Neural cell (in vitro differentiated cells): ENCODE measurements around the gene EIF2D.

ENCODE experiments used
- EP300 ChIP-seq: fragments of 450-650 bp; conservative IDR thresholded peaks from 2 replicates; pipeline ENCODE4 v1.6.1; 2014; ENCODE audit warnings: antibody characterized with exemption, mild to moderate bottlenecking, moderate library complexity; ENCODE audit not compliant: poor library complexity, severe bottlenecking
- EZH2 ChIP-seq: fragments of 200-600, 300-800 bp; shearing (Covaris generic), sonication (generic); IDR thresholded peaks from 2 replicates; pipeline ENCODE4 v1.6.1; 2014; ENCODE audit warnings: antibody characterized with exemption, low read length, borderline replicate concordance, mild to moderate bottlenecking; ENCODE audit not compliant: insufficient read depth, poor library complexity, severe bottlenecking
- MXI1 ChIP-seq: fragments of 450-650 bp; conservative IDR thresholded peaks from 2 replicates; pipeline ENCODE4 v1.6.1; 2014; ENCODE audit warnings: antibody characterized with exemption, mild to moderate bottlenecking; ENCODE audit not compliant: poor library complexity, severe bottlenecking
- POLR2AphosphoS5 ChIP-seq: IDR thresholded peaks from 2 replicates; pipeline ENCODE4 v1.6.1; 2012
- RAD21 ChIP-seq: fragments of 450-650 bp; conservative IDR thresholded peaks from 2 replicates; pipeline ENCODE4 v1.6.1; 2014; ENCODE audit warnings: antibody characterized with exemption, mild to moderate bottlenecking, moderate library complexity
- SMC3 ChIP-seq: fragments of 450-650 bp; conservative IDR thresholded peaks from 2 replicates; pipeline ENCODE4 v1.6.1; 2014; ENCODE audit warnings: antibody characterized with exemption, mild to moderate bottlenecking, moderate library complexity; ENCODE audit not compliant: poor library complexity
- TAF1 ChIP-seq: IDR thresholded peaks from 2 replicates; pipeline ENCODE4 v1.6.1; 2012; ENCODE audit warnings: low read depth
- TF ChIP-seq, protein P1 (sequence below): fragments of 450-650 bp; IDR thresholded peaks from 2 replicates; pipeline ENCODE4 v1.5.1; 2014; ENCODE audit warnings: antibody characterized with exemption, mild to moderate bottlenecking, moderate library complexity; ENCODE audit not compliant: poor library complexity, severe bottlenecking
- TF ChIP-seq, protein P2 (sequence below): IDR thresholded peaks from 2 replicates; pipeline ENCODE4 v1.6.1; 2012; ENCODE audit warnings: borderline replicate concordance

DNA sequence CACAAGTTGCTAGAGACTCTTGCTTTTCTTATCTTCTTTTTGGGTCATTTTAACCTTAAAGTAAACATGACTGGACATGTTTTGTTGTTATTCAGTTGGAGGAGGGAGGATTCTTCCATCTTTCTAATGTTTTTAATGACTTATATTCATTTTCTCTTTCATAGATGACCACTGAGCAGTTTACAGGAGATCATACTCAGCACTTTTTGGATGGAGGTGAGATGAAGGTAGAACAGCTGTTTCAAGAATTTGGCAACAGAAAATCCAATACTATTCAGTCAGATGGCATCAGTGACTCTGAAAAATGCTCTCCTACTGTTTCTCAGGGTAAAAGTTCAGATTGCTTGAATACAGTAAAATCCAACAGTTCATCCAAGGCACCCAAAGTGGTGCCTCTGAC lies 35.0 kb upstream of the EIF2D start:
- TF ChIP-seq, protein P1, sequence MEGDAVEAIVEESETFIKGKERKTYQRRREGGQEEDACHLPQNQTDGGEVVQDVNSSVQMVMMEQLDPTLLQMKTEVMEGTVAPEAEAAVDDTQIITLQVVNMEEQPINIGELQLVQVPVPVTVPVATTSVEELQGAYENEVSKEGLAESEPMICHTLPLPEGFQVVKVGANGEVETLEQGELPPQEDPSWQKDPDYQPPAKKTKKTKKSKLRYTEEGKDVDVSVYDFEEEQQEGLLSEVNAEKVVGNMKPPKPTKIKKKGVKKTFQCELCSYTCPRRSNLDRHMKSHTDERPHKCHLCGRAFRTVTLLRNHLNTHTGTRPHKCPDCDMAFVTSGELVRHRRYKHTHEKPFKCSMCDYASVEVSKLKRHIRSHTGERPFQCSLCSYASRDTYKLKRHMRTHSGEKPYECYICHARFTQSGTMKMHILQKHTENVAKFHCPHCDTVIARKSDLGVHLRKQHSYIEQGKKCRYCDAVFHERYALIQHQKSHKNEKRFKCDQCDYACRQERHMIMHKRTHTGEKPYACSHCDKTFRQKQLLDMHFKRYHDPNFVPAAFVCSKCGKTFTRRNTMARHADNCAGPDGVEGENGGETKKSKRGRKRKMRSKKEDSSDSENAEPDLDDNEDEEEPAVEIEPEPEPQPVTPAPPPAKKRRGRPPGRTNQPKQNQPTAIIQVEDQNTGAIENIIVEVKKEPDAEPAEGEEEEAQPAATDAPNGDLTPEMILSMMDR: no peak
- no peak for TF ChIP-seq POLR2AphosphoS5
- no peak for TF ChIP-seq EZH2
- TF ChIP-seq, protein P2, sequence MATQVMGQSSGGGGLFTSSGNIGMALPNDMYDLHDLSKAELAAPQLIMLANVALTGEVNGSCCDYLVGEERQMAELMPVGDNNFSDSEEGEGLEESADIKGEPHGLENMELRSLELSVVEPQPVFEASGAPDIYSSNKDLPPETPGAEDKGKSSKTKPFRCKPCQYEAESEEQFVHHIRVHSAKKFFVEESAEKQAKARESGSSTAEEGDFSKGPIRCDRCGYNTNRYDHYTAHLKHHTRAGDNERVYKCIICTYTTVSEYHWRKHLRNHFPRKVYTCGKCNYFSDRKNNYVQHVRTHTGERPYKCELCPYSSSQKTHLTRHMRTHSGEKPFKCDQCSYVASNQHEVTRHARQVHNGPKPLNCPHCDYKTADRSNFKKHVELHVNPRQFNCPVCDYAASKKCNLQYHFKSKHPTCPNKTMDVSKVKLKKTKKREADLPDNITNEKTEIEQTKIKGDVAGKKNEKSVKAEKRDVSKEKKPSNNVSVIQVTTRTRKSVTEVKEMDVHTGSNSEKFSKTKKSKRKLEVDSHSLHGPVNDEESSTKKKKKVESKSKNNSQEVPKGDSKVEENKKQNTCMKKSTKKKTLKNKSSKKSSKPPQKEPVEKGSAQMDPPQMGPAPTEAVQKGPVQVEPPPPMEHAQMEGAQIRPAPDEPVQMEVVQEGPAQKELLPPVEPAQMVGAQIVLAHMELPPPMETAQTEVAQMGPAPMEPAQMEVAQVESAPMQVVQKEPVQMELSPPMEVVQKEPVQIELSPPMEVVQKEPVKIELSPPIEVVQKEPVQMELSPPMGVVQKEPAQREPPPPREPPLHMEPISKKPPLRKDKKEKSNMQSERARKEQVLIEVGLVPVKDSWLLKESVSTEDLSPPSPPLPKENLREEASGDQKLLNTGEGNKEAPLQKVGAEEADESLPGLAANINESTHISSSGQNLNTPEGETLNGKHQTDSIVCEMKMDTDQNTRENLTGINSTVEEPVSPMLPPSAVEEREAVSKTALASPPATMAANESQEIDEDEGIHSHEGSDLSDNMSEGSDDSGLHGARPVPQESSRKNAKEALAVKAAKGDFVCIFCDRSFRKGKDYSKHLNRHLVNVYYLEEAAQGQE: no peak
- no peak for TF ChIP-seq EP300
- no peak for TF ChIP-seq TAF1
- no peak for TF ChIP-seq RAD21
- no peak for TF ChIP-seq MXI1
- no peak for TF ChIP-seq SMC3
